Measurements from ENCODE around the gene ACP4. TPM values are rescaled to one million over a fixed set of nuclear protein-coding genes. Genes with fewer than 3 reads are reported as not detected.

Gene ACP4
- total RNA-seq, 6 experiments from 2014 or later: 0.37 TPM; not detected in 5

GRCh38 chr19:50835103-50835784 lies 45.0 kb downstream of the ACP4 start:
- intact Hi-C loops (cut with DNase I): no loop called here
- 12% methylated on average over 8 of the region's 13 CpGs for WGBS (ENCODE audit: insufficient coverage, low coverage, low lambda C conversion rate, missing lambda C conversion rate)
- ATAC-seq (peak in 2 of 4 donors; percentile 5 to 18), DNase-seq (no peak)
- TF ChIP-seq CTCF (IDR thresholded peaks at IDR 0.05) (no peak), POLR2A (IDR thresholded peaks at IDR 0.05) (no peak)
- no peaks in the 10 kb centered on the region for H3K9me3 ChIP-seq
- peak overlapping the region; percentile 55 to 70 (median 67) for H3K4me3 ChIP-seq
- H3K27ac ChIP-seq: peak overlapping the region in 1 of 3 donors; percentile 29
- no peaks in the 10 kb centered on the region for H3K36me3 ChIP-seq
- no peaks in the 10 kb centered on the region for H3K27me3 ChIP-seq
- peaks cover 0 to 3% (median 0%) of the 10 kb centered on the region in 4 donors for H3K4me1 ChIP-seq

GRCh38 chr19:50835785-50836542 lies 45.7 kb downstream of the ACP4 start:
- Histone ChIP-seq H3K27ac (peak overlapping the region in 1 of 3 donors; percentile 29), H3K36me3 (no peaks in the 10 kb centered on the region), H3K9me3 (no peaks in the 10 kb centered on the region), H3K27me3 (no peaks in the 10 kb centered on the region), H3K4me3 (peak overlapping the region; percentile 55 to 70 (median 67)), H3K4me1 (peaks cover 0 to 3% (median 0%) of the 10 kb centered on the region in 4 donors)
- DNase-seq: peak; percentile 86 to 92 (median 91)
- TF ChIP-seq POLR2A (IDR thresholded peaks at IDR 0.05) (peak; percentile 30), CTCF (IDR thresholded peaks at IDR 0.05) (no peak)
- ATAC-seq: peak; percentile 95 to 99 (median 98)
- intact Hi-C loops (cut with DNase I): no loop called here
- WGBS (ENCODE audit: insufficient coverage, low coverage, low lambda C conversion rate, missing lambda C conversion rate): 21% methylated on average over 7 of the region's 67 CpGs

- no peaks in the 10 kb centered on the region for H3K9me3 ChIP-seq
- no peak for ATAC-seq
- DNase-seq: no peak
- H3K4me3 ChIP-seq: peak overlapping the region in 1 of 3 donors; percentile 70
- no peaks in the 10 kb centered on the region for H3K27me3 ChIP-seq
- TF ChIP-seq POLR2A (IDR thresholded peaks at IDR 0.05) (no peak), CTCF (IDR thresholded peaks at IDR 0.05) (no peak)
- H3K4me1 ChIP-seq: peaks cover 0 to 3% (median 0%) of the 10 kb centered on the region in 4 donors
- H3K27ac ChIP-seq: no peak overlapping the region
- 47% methylated on average over 15 of the region's 19 CpGs for WGBS (ENCODE audit: insufficient coverage, low coverage, low lambda C conversion rate, missing lambda C conversion rate)
- intact Hi-C loops (cut with DNase I): no loop called here
- no peaks in the 10 kb centered on the region for H3K36me3 ChIP-seq
These were observed 46.5 kb downstream of the ACP4 start for GRCh38 chr19:50836543-50837195.

GRCh38 chr19:50837300-50837699 lies 47.1 kb downstream of the ACP4 start:
- H3K27me3 ChIP-seq: no peaks in the 10 kb centered on the region
- no peaks in the 10 kb centered on the region for H3K36me3 ChIP-seq
- ATAC-seq: no peak
- no peak for DNase-seq
- intact Hi-C loops (cut with DNase I): no loop called here
- no peaks in the 10 kb centered on the region for H3K9me3 ChIP-seq
- no peak overlapping the region for H3K27ac ChIP-seq
- 93% methylated on average over 4 of the region's 10 CpGs for WGBS (ENCODE audit: insufficient coverage, low coverage, low lambda C conversion rate, missing lambda C conversion rate)
- H3K4me1 ChIP-seq: peaks cover 0 to 3% (median 0%) of the 10 kb centered on the region in 4 donors
- TF ChIP-seq CTCF (IDR thresholded peaks at IDR 0.05) (no peak), POLR2A (IDR thresholded peaks at IDR 0.05) (no peak)
- no peak overlapping the region for H3K4me3 ChIP-seq
